Measurements from ENCODE around the gene TXNRD3. TPM values are rescaled to one million over a fixed set of nuclear protein-coding genes. Genes with fewer than 3 reads are reported as not detected.

TXNRD3 gene
- total RNA-seq, 1 donor from 2014 or later, result 10.3 TPM

DNA sequence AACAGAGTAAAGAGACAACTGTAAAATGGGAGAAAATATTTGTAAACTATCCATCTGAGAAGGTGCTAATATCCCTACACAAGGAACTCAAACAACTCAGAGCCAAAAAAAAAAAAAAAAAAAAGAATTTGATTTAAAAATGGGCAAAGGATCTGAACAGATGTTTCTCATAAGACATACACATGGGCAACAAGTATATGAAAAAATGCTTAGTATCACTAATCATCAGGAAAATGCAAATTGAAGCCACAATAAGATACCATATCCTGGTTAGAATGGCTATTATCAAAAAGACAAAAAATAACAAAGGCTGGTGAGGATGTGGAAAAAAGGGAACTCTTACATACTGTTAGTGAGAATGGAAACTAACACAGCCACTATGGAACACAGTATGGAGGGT is 36.2 kb downstream of the TXNRD3 start:
- TF ChIP-seq, protein P1, sequence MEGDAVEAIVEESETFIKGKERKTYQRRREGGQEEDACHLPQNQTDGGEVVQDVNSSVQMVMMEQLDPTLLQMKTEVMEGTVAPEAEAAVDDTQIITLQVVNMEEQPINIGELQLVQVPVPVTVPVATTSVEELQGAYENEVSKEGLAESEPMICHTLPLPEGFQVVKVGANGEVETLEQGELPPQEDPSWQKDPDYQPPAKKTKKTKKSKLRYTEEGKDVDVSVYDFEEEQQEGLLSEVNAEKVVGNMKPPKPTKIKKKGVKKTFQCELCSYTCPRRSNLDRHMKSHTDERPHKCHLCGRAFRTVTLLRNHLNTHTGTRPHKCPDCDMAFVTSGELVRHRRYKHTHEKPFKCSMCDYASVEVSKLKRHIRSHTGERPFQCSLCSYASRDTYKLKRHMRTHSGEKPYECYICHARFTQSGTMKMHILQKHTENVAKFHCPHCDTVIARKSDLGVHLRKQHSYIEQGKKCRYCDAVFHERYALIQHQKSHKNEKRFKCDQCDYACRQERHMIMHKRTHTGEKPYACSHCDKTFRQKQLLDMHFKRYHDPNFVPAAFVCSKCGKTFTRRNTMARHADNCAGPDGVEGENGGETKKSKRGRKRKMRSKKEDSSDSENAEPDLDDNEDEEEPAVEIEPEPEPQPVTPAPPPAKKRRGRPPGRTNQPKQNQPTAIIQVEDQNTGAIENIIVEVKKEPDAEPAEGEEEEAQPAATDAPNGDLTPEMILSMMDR (IDR thresholded peaks at IDR 0.05), result no peak
- no peak overlapping the region for H3K4me3 ChIP-seq
- H3K27ac ChIP-seq, result no peak overlapping the region
- H3K36me3 ChIP-seq, result peaks cover 6% of the 10 kb centered on the region
- no peaks in the 10 kb centered on the region for H3K27me3 ChIP-seq
- no peak for DNase-seq
- intact Hi-C loops (cut with DNase I), result no loop called here
- no peaks in the 10 kb centered on the region for H3K9me3 ChIP-seq
- H3K4me1 ChIP-seq, result no peaks in the 10 kb centered on the region
- ATAC-seq, result no peak

DNA sequence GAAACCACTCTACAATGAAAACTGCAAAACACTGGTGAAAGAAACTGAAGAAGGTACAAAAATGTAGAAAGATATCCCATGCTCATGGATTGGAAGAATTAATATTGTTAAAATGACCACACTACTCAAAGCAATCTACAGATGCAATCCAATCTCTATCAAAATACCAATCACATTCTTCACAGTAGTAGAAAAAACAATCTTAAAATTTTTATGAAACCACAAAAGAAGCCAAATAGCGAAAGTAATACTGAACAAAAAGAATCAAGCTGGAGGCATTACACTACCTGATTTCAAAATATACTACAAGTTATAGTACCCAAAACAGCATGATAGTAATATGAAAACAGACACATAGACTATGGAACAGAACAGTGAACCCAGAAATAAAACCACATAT is 36.9 kb downstream of the TXNRD3 start:
- peaks cover 6% of the 10 kb centered on the region for H3K36me3 ChIP-seq
- no peak overlapping the region for H3K27ac ChIP-seq
- DNase-seq (no peak), ATAC-seq (no peak)
- H3K9me3 ChIP-seq, result no peaks in the 10 kb centered on the region
- intact Hi-C loops (cut with DNase I), result no loop called here
- TF ChIP-seq, protein P1 (IDR thresholded peaks at IDR 0.05), result no peak
- no peak overlapping the region for H3K4me3 ChIP-seq
- H3K27me3 ChIP-seq, result no peaks in the 10 kb centered on the region
- H3K4me1 ChIP-seq, result no peaks in the 10 kb centered on the region

DNA sequence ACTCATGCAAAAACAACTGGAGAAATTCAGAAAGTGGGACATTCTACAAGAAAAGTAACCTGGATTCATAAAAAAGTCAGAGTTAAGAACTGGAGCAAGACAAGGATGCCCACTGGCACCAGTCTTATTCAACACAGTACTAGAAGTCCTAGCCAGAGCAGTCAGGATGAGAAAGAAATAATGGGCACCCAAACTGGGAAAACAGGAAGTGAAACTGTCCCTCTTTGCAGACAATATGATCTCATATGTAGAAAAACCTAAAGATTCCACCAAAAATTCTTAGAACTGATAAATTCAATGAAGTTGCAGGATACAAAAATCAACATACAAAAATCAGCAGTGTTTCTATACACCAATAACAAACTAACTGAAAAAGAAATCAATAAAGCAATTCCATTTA is 37.4 kb downstream of the TXNRD3 start:
- intact Hi-C loops (cut with DNase I), result no loop called here
- no peaks in the 10 kb centered on the region for H3K4me1 ChIP-seq
- peaks cover 6% of the 10 kb centered on the region for H3K36me3 ChIP-seq

DNA sequence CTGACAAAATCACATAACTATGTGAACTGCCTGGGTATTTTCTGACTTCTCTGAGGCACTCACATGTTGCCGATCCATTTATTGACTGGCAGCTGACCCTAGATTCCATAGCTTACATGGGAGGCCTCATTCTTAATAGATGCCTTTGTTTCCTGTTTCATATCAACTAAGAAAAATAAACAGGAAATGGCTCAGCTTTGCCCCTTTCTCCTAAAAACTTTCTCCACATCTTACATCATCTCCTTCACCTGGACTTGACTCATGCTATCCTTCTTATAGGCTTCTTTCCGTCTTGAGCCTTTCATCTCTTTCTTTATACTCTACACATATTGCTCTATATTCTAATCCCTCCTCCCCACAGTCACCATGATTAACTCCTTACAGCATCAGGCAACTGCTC is 38.0 kb downstream of the TXNRD3 start:
- no peak overlapping the region for H3K27ac ChIP-seq
- no peaks in the 10 kb centered on the region for H3K9me3 ChIP-seq
- H3K27me3 ChIP-seq, result no peaks in the 10 kb centered on the region
- no peak overlapping the region for H3K4me3 ChIP-seq
- TF ChIP-seq, protein P1 (IDR thresholded peaks at IDR 0.05), result no peak
- no peaks in the 10 kb centered on the region for H3K4me1 ChIP-seq
- ATAC-seq, result no peak
- no peak for DNase-seq
- no peaks in the 10 kb centered on the region for H3K36me3 ChIP-seq
- intact Hi-C loops (cut with DNase I), result no loop called here

More for the DNA sequence above, 37.4 kb downstream of the TXNRD3 start:
- no peak for DNase-seq
- Histone ChIP-seq H3K9me3 (no peaks in the 10 kb centered on the region), H3K27me3 (no peaks in the 10 kb centered on the region), H3K4me3 (no peak overlapping the region), H3K27ac (no peak overlapping the region)
- TF ChIP-seq, protein P1 (IDR thresholded peaks at IDR 0.05), result no peak
- no peak for ATAC-seq

DNA sequence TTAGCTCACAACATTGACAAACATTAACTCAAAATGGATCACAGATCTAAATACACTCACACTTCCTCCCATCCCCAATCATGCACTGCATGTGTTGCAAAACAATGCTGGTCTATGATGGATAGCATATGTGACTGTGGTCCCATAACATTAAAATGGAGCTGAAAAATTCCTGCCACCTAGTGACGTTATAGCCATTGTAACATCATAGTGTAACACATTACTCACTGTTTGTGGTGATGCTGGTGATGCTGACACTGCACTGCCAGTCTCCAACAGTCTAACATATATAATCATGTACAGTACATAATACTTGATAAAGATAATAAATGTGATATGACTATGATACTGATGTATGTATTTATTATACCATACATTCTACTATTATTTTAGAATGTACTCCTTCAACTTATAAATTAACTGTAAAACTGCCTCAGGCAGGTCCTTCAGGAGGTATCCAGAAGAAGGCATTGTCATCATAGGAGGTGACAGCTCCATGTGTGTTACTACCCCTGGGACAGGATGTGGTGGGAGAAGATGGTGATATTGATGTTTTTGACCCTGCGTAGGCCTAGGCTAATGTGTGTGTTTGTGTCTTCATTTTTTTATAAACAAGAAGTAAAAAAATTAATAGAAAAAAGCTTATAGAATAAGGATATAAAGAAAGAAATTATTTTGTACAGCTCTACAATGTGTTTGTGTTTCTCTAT is 41.3 kb downstream of the TXNRD3 start:
- Histone ChIP-seq H3K4me3 (no peak overlapping the region), H3K27me3 (no peaks in the 10 kb centered on the region), H3K9me3 (no peaks in the 10 kb centered on the region), H3K27ac (no peak overlapping the region), H3K36me3 (peaks cover 16% of the 10 kb centered on the region), H3K4me1 (no peaks in the 10 kb centered on the region)
- ATAC-seq (no peak), DNase-seq (no peak)
- TF ChIP-seq, protein P1 (IDR thresholded peaks at IDR 0.05), result no peak
- intact Hi-C loops (cut with DNase I), result no loop called here

All from upper lobe of right lung (tissue), 1 donor.